HCT116 (cell line): ENCODE measurements around the gene GALNT18. TPM values are rescaled to one million over a fixed set of nuclear protein-coding genes. Genes with fewer than 3 reads are reported as not detected.

Source experiments
- ATAC-seq: fragments of 200-7000 bp; cut with Tn5 transposase; 2 replicates; pipeline ENCODE4 v1.9.1; 2020; ENCODE audit warnings: mild to moderate bottlenecking, moderate library complexity
- BruUV-seq: library from RNA; stranded (reverse); fragments of 400-500 nt; replicated peaks from 2 replicates; lab custom pipeline; 2021; lab: Mats Ljungman, UMichigan
- CTCF ChIA-PET: fragments of 300-600 bp; sonication (Branson Sonifier 250); formaldehyde crosslinking; loops from one replicate; lab custom pipeline; 2021; ENCODE audit warnings: antibody characterized with exemption; lab: Charles Lee
- POLR2A ChIA-PET: fragments of 300-600, 350-600 bp; sonication (Branson Sonifier 250); formaldehyde crosslinking; loops from one replicate; lab custom pipeline; 2021; ENCODE audit warnings: antibody characterized with exemption; lab: Charles Lee
- RAD21 ChIA-PET, 2 experiments: fragments of 300-600 bp; sonication (Branson Sonifier 250); formaldehyde crosslinking; loops; one replicate each; lab custom pipeline; 2023; ENCODE audit warnings: low total read pairs in 2 of 2; ENCODE audit not compliant: uncharacterized antibody in 2 of 2, unreplicated experiment in 2 of 2, low non-redundant PET in 1 of 2; lab: Charles Lee
- DNase-seq: peaks from one replicate; pipeline ENCODE4 v3.0.0-alpha.2; 2010; ENCODE audit warnings: low read depth, low spot score
- H2AFZ ChIP-seq: fragments of 200-600 bp; shearing (Covaris generic), sonication (generic); 2 replicates; pipeline ENCODE4 v1.6.1; 2017; ENCODE audit warnings: low read depth, mixed run types, mixed read lengths, antibody characterized with exemption, low read length; ENCODE audit not compliant: poor library complexity, severe bottlenecking
- H3K27ac ChIP-seq: 2 replicates; pipeline ENCODE4 v1.5.1; 2012; ENCODE audit warnings: low read depth, low read length
- H3K27me3 ChIP-seq: fragments of 200-600 bp; sonication (generic); 2 replicates; pipeline ENCODE4 v1.6.1; 2016; ENCODE audit warnings: mixed run types, low read length, mixed read lengths; ENCODE audit not compliant: insufficient read depth
- H3K36me3 ChIP-seq, 2 experiments: fragments of 200-500 bp in 1 of 2; fragments of 200-600 bp in 1 of 2; sonication (Bioruptor generic) in 1 of 2; sonication (generic) in 1 of 2; 2 replicates each; pipeline versions ENCODE4 v1.5.1 to v1.6.1; 2014 to 2016; ENCODE audit warnings: low read length in 2 of 2, inconsistent platforms in 1 of 2, mixed read lengths in 1 of 2, mixed run types in 1 of 2; ENCODE audit not compliant: insufficient read depth in 2 of 2, control insufficient read depth in 1 of 2
- H3K4me1 ChIP-seq, 2 experiments: fragments of 200-600 bp in 1 of 2; sonication (generic) in 1 of 2; 2 replicates each; pipeline versions ENCODE4 v1.5.1 to v1.6.1; 2012 to 2017; ENCODE audit warnings: low read length in 2 of 2, inconsistent platforms in 1 of 2, mild to moderate bottlenecking in 1 of 2, mixed read lengths in 1 of 2, mixed run types in 1 of 2, moderate library complexity in 1 of 2; ENCODE audit not compliant: insufficient read depth in 2 of 2, control insufficient read depth in 1 of 2
- H3K4me2 ChIP-seq: fragments of 200-600 bp; sonication (generic); 2 replicates; pipeline ENCODE4 v1.6.1; 2017; ENCODE audit warnings: mixed run types, low read length, mixed read lengths
- H3K4me3 ChIP-seq, 2 experiments: fragments of 200-600 bp in 1 of 2; sonication (generic) in 1 of 2; replicated peaks in 1 of 2; 2 replicates each; pipeline ENCODE4 v1.5.1; 2011 to 2016; ENCODE audit warnings: low read length in 2 of 2, control low read depth in 1 of 2, low read depth in 1 of 2, mild to moderate bottlenecking in 1 of 2, mixed read lengths in 1 of 2, mixed run types in 1 of 2
- H3K79me2 ChIP-seq: fragments of 200-600 bp; sonication (generic); 2 replicates; pipeline ENCODE4 v1.6.1; 2017; ENCODE audit warnings: mild to moderate bottlenecking, mixed run types, low read length, moderate library complexity, mixed read lengths; ENCODE audit not compliant: insufficient read depth
- H3K9ac ChIP-seq: fragments of 200-600 bp; sonication (generic); 2 replicates; pipeline ENCODE4 v1.6.1; 2016; ENCODE audit warnings: low read length, mixed read lengths
- H3K9me2 ChIP-seq: fragments of 200-600 bp; sonication (generic), shearing (Covaris generic); 2 replicates; pipeline ENCODE4 v1.6.1; 2017; ENCODE audit warnings: mixed run types, mild to moderate bottlenecking, moderate library complexity; ENCODE audit not compliant: insufficient read depth
- H3K9me3 ChIP-seq, 2 experiments: fragments of 200-500 bp in 1 of 2; fragments of 200-600 bp in 1 of 2; sonication (Bioruptor generic) in 1 of 2; sonication (generic) in 1 of 2; 2 replicates each; pipeline ENCODE4 v1.6.1; 2014 to 2017; ENCODE audit warnings: low read length in 2 of 2, mixed read lengths in 2 of 2, inconsistent platforms in 1 of 2, low read depth in 1 of 2, mild to moderate bottlenecking in 1 of 2, mixed run types in 1 of 2, moderate library complexity in 1 of 2; ENCODE audit not compliant: control insufficient read depth in 1 of 2, insufficient read depth in 1 of 2
- H4K20me1 ChIP-seq: fragments of 200-600 bp; sonication (generic), shearing (Covaris generic); 2 replicates; pipeline ENCODE4 v1.6.1; 2017; ENCODE audit warnings: mixed run types, mild to moderate bottlenecking, moderate library complexity; ENCODE audit not compliant: insufficient read depth
- ATF3 ChIP-seq: IDR thresholded peaks from 2 replicates; pipeline ENCODE4 v1.6.1; 2012
- CBX3 ChIP-seq: IDR thresholded peaks from 2 replicates; pipeline ENCODE4 v1.6.1; 2012; ENCODE audit warnings: low read depth
- EGR1 ChIP-seq: IDR thresholded peaks from 2 replicates; pipeline ENCODE4 v1.6.1; 2012; ENCODE audit warnings: low read depth
- FOSL1 ChIP-seq: IDR thresholded peaks from 2 replicates; pipeline ENCODE4 v1.6.1; 2012; ENCODE audit warnings: low read depth
- JUND ChIP-seq: IDR thresholded peaks from 2 replicates; pipeline ENCODE4 v1.6.1; 2012
- POLR2A ChIP-seq: IDR thresholded peaks from 2 replicates; pipeline ENCODE4 v1.7.0; 2011; ENCODE audit warnings: borderline replicate concordance; ENCODE audit not compliant: insufficient read depth, insufficient read length; ENCODE audit errors: extremely low read depth
- POLR2AphosphoS5 ChIP-seq: IDR thresholded peaks from 2 replicates; pipeline ENCODE4 v1.6.1; 2011; ENCODE audit warnings: mild to moderate bottlenecking, low read depth, low read length, moderate library complexity
- RAD21 ChIP-seq: IDR thresholded peaks from 2 replicates; pipeline ENCODE4 v1.6.1; 2012; ENCODE audit warnings: low read depth, mild to moderate bottlenecking
- SP1 ChIP-seq: IDR thresholded peaks from 2 replicates; pipeline ENCODE4 v1.6.1; 2012; ENCODE audit warnings: low read depth
- TCF7L2 ChIP-seq: IDR thresholded peaks from 2 replicates; pipeline ENCODE4 v1.7.0; 2011; ENCODE audit warnings: borderline replicate concordance, inconsistent platforms; ENCODE audit not compliant: insufficient read depth, insufficient read length; ENCODE audit errors: extremely low read depth
- YY1 ChIP-seq: IDR thresholded peaks from 2 replicates; pipeline ENCODE4 v1.6.1; 2011; ENCODE audit warnings: low read length, low read depth, moderate library complexity, mild to moderate bottlenecking; ENCODE audit not compliant: insufficient replicate concordance; ENCODE audit errors: extremely low read depth
- ZBTB33 ChIP-seq: IDR thresholded peaks from 2 replicates; pipeline ENCODE4 v1.6.1; 2011; ENCODE audit warnings: mild to moderate bottlenecking, low read length, moderate library complexity; ENCODE audit not compliant: insufficient replicate concordance; ENCODE audit errors: extremely low read depth
- ZNF274 ChIP-seq: fragments of 200-500 bp; sonication (Bioruptor generic); IDR thresholded peaks from 2 replicates; pipeline ENCODE4 v1.6.1; 2014; ENCODE audit warnings: mild to moderate bottlenecking, low read depth, low read length, inconsistent platforms
- intact Hi-C: fragments of 100-400 bp; cut with micrococcal nuclease; formaldehyde crosslinking; loops from 2 replicates; pipeline ENCODE4 v1.10.0; 2022
- total RNA-seq: library from RNA; stranded (reverse); gene quantifications from one replicate; pipeline ENCODE4 v1.2.1, GENCODE V29; 2021; ENCODE audit not compliant: unreplicated experiment

The GALNT18 gene
- total RNA-seq, 1 experiment from 2014 or later = 19.9 TPM

GRCh38 chr11:11247086-11247485 lies 374.7 kb downstream of the GALNT18 start (continued):
- no peak for TF ChIP-seq ZBTB33
- no peak for TF ChIP-seq POLR2AphosphoS5
- TF ChIP-seq TCF7L2 = no peak
- no peak for TF ChIP-seq YY1
- TF ChIP-seq CBX3 = no peak
- no peak for TF ChIP-seq POLR2A
- TF ChIP-seq ZNF274 = no peak
- TF ChIP-seq ATF3 = no peak
- TF ChIP-seq JUND = no peak

GRCh38 chr11:11246166-11246565 lies 375.6 kb downstream of the GALNT18 start:
- Histone ChIP-seq H3K27me3 (peaks cover 4% of the 10 kb centered on the region; the same call in 1 of the 2 replicates), H3K36me3 (no peaks in the 10 kb centered on the region), H3K4me1 (no peaks in the 10 kb centered on the region), H3K9me2 (no peaks in the 10 kb centered on the region), H3K79me2 (no peaks in the 10 kb centered on the region), H3K27ac (no peak overlapping the region), H3K4me3 (no peak overlapping the region), H4K20me1 (no peaks in the 10 kb centered on the region), H2AFZ (no peak overlapping the region), H3K4me2 (no peak overlapping the region), H3K9ac (no peak overlapping the region), H3K9me3 (no peaks in the 10 kb centered on the region)
- ChIA-PET RAD21 (no interaction called here), CTCF (no interaction called here), POLR2A (no interaction called here)
- intact Hi-C loops = no loop called here
- DNase-seq (no peak), ATAC-seq (no peak)
- TF ChIP-seq CBX3 = no peak
- TF ChIP-seq EGR1 = no peak
- TF ChIP-seq JUND = no peak
- no peak for TF ChIP-seq FOSL1
- TF ChIP-seq ATF3 = no peak
- no peak for TF ChIP-seq RAD21
- TF ChIP-seq TCF7L2 = no peak
- no peak for TF ChIP-seq SP1
- TF ChIP-seq ZNF274 = no peak
- no TSS peak for BruUV-seq
